Smooth muscle cell of the coronary artery (primary cell): Measurements from ENCODE around the gene ERICH6. TPM values are rescaled to one million over a fixed set of nuclear protein-coding genes. Genes with fewer than 3 reads are reported as not detected.

Experiments
- total RNA-seq: library from RNA; depleted of rRNA; stranded (reverse); fragments of >200 nt; gene quantifications from 2 replicates; pipeline ENCODE4 v1.2.3, GENCODE V29; 2014; ENCODE audit warnings: low replicate concordance

Gene ERICH6
- 0.08 TPM in 1 of 2 replicates, not detected in the other for total RNA-seq

GRCh38 chr3:150703756-150704344 lies at the start of gene ERICH6:
Gene ERICH6 (minus strand): TSS chr3:150703920. CDS start chr3:150703898, 22 bp downstream.

Other genes starting within 250 kb of the ERICH6 start
- gene SERP1, start 157.4 kb downstream of the ERICH6 start, total RNA-seq, result 126 and 263 TPM in 2 replicates
- 102 and 127 TPM in 2 replicates for gene EIF2A, start 157.1 kb downstream of the ERICH6 start, total RNA-seq
- 128 and 138 TPM in 2 replicates for gene SELENOT, start 100.6 kb downstream of the ERICH6 start, total RNA-seq
- 19.0 and 23.5 TPM in 2 replicates for gene SIAH2, start 59.2 kb upstream of the ERICH6 start, total RNA-seq
- gene MINDY4B, start 201.5 kb upstream of the ERICH6 start, total RNA-seq, result not detected in 2 replicates